ENCODE measurements around the gene REPIN1.

DNA sequence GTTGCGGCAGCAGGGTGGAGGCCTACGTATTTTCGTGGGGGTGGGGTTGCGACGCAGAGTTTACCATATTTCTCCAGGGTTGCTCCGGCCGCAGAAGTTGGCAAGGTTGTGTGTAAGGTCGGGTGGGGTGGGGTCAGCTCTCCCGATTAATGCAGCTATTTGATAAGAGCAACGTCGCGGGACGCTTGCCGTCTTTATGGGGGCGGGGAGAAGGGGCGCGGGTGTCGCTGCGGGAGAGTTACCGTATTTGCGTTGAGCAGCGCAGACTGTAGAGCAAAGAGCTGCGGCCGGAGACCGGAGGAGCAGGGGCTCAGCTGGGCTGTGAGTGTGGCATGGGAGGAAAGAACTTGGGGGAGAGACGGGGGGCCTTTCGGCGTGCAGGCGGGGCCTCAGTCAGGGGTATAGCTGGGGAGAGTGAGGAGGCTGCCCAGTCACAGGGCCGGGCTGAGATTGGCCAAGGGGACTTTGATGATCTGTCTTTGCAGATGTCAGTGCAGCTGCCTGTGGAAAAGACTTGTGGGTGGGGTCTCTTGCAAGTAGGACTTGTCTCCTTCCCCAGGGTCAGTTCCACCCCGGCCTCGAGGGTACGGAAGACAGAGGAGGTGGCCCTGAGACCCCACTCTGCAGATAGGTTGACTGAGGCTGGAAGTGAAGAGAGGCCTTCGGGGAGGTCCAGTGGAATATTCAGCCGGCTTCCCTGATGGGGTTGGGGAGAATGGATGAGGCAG, 37.1 kb downstream of the REPIN1 start:
- TF ChIP-seq, protein P1, sequence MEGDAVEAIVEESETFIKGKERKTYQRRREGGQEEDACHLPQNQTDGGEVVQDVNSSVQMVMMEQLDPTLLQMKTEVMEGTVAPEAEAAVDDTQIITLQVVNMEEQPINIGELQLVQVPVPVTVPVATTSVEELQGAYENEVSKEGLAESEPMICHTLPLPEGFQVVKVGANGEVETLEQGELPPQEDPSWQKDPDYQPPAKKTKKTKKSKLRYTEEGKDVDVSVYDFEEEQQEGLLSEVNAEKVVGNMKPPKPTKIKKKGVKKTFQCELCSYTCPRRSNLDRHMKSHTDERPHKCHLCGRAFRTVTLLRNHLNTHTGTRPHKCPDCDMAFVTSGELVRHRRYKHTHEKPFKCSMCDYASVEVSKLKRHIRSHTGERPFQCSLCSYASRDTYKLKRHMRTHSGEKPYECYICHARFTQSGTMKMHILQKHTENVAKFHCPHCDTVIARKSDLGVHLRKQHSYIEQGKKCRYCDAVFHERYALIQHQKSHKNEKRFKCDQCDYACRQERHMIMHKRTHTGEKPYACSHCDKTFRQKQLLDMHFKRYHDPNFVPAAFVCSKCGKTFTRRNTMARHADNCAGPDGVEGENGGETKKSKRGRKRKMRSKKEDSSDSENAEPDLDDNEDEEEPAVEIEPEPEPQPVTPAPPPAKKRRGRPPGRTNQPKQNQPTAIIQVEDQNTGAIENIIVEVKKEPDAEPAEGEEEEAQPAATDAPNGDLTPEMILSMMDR (conservative IDR thresholded peaks at IDR 0.05) = no peak
- TF ChIP-seq EZH2 (IDR thresholded peaks at IDR 0.05; ENCODE audit: low read depth) = no peak

Measured in PC-9 (cell line).